A204.1 (cell line): Measurements from ENCODE around the gene TDG.
"Not testable (repeated sequence)": the region's sequence is repeated elsewhere in the genome, so short reads cannot be mapped to it uniquely, and the experiment has no call there.

ENCODE experiments used
- FAIRE-seq: peaks from 2 replicates; lab custom pipeline; 2012; peaks lifted over from hg19 to GRCh38; lab: Jason Lieb, UNC

Gene TDG

GRCh38 chr12:104023710-104024109 is 58.0 kb downstream of the TDG start:
- no peak for FAIRE-seq

- no peak for FAIRE-seq
Measured at GRCh38 chr12:104024348-104024747, 58.7 kb downstream of the TDG start.

GRCh38 chr12:104025771-104026170 is 60.1 kb downstream of the TDG start:
- no peak for FAIRE-seq

- no peak for FAIRE-seq
Measured at GRCh38 chr12:104026841-104027599, 61.3 kb downstream of the TDG start.

GRCh38 chr12:104030596-104030995 is 64.9 kb downstream of the TDG start:
- not testable (repeated sequence) for FAIRE-seq

- FAIRE-seq: not testable (repeated sequence)
Measured at GRCh38 chr12:104036143-104036542, 70.5 kb downstream of the TDG start.
